Retinal pigment epithelial cell (primary cell): ENCODE measurements around the gene TWIST2.

Experiments used
- DNase-seq: peaks from one replicate; pipeline ENCODE4 v3.0.0-alpha.2; 2010; ENCODE audit warnings: low read depth
- H3K4me3 ChIP-seq: 2 replicates; pipeline ENCODE4 v1.5.1; 2011; ENCODE audit warnings: mild to moderate bottlenecking, low read length, control low read depth, moderate library complexity
- TF ChIP-seq, protein P1 (sequence below): conservative IDR thresholded peaks from 2 replicates; pipeline ENCODE4 v1.5.1; 2011; ENCODE audit warnings: low read depth, low read length, control low read depth, inconsistent platforms

The TWIST2 gene

GRCh38 chr2:238834982-238835381 lies 12.9 kb upstream of the TWIST2 start:
- TF ChIP-seq, protein P1, sequence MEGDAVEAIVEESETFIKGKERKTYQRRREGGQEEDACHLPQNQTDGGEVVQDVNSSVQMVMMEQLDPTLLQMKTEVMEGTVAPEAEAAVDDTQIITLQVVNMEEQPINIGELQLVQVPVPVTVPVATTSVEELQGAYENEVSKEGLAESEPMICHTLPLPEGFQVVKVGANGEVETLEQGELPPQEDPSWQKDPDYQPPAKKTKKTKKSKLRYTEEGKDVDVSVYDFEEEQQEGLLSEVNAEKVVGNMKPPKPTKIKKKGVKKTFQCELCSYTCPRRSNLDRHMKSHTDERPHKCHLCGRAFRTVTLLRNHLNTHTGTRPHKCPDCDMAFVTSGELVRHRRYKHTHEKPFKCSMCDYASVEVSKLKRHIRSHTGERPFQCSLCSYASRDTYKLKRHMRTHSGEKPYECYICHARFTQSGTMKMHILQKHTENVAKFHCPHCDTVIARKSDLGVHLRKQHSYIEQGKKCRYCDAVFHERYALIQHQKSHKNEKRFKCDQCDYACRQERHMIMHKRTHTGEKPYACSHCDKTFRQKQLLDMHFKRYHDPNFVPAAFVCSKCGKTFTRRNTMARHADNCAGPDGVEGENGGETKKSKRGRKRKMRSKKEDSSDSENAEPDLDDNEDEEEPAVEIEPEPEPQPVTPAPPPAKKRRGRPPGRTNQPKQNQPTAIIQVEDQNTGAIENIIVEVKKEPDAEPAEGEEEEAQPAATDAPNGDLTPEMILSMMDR = no peak
- no peak for DNase-seq
- no peak overlapping the region for H3K4me3 ChIP-seq

DNA sequence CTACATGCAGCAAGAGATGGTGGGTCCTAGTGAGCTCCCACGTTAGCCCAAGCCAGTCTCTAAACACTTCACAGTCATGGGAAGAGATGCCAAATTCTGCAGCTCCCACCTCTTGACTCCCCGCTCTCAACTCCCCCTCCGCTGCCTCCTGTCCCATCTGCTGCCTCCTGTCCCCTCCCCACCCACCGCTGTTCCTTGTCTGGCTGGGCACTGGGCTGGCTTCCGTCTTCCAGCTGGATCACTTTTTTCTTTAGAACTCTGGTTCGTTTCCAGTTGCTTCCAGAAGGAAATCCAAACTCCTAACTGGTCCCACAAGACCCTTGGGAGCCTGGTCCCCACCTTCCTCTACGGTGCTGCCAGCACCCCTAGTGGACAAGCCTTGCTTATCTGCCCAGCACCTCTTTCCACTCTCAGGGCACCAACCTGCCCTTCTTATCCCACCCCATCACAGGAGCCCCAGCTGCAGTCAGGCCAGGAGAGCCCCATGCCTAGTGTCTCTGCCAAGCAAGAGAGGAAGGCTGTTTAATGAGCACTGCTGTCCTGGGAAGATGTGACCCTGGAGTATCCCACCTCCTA lies 12.1 kb upstream of the TWIST2 start:
- no peak for DNase-seq
- TF ChIP-seq, protein P1 = peak; percentile 26
- no peak overlapping the region for H3K4me3 ChIP-seq

DNA sequence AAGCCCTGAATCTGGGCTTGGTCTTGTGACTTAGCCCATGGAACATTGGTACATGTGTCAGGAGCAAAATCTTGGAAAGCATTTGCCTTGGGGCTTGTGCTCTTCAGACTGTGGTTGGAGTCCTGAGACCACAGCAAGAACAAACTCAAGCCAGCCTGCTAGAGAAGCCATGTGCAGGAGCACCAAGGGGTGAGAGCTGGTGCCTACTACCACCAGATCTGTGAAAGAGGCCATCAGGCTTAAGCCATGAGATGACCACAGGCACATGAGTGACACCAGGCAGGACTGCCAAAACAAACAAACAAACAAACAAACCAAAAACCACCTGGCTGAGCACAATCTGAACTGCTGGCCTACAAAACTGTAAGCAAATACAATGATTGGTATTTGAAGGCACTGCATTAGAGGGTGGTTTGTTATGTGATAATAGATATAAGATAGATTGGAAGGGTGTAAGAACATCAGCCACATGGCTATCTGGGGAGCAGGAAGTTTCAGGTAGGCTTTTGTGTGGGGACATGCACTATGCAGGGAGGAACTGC lies 9.0 kb upstream of the TWIST2 start:
- no peak overlapping the region for H3K4me3 ChIP-seq
- no peak for DNase-seq
- TF ChIP-seq, protein P1 = no peak

- DNase-seq = no peak
- TF ChIP-seq, protein P1 = peak; percentile 7
- H3K4me3 ChIP-seq = no peak overlapping the region
Measured at GRCh38 chr2:238839428-238839827, 8.5 kb upstream of the TWIST2 start.

DNA sequence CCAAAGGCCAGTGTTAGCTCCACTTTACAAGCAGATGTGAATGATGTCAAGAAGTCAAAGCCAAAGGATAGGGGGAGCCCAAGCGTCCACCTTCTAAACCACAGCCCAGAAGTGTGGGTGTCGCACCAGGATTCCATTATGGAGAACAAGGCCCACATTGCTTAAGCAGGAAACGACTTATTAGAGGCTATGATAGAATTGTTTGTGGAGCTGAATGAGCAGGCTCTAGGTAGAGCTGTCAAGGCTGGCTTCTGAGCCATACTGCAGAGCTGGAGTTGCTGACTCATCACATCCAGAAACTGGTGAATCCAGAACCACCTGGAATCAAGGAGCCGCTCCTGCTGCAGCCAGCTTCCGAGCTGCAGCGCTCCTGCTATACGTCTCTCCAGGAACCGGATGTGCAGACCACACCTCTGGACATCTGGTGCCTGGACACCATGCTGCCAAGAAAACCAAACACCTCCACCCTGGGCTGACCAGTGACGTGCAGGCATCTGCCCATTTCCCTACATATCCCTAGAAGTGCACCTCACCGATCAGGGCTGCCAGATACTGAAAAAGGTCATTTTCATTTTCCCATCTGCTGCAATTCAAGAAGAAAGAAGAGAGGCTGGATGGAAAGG lies 6.2 kb upstream of the TWIST2 start:
- no peak overlapping the region for H3K4me3 ChIP-seq
- no peak for DNase-seq
- TF ChIP-seq, protein P1 = no peak

- TF ChIP-seq, protein P1 = no peak
- DNase-seq = no peak
Measured at GRCh38 chr2:238843476-238843875, 4.4 kb upstream of the TWIST2 start.

More at GRCh38 chr2:238843476-238843875, 4.4 kb upstream of the TWIST2 start:
- no peak overlapping the region for H3K4me3 ChIP-seq
